ENCODE measurements around the gene ARF1. TPM values are rescaled to one million over a fixed set of nuclear protein-coding genes. Genes with fewer than 3 reads are reported as not detected.

The ARF1 gene
- total and polyA plus RNA-seq, 2 experiments from 2014 or later: 250 to 609 TPM

- Histone ChIP-seq H3K36me3 (replicated peaks; ENCODE audit: insufficient read depth, low read depth) (no peaks in the 10 kb centered on the region), H3K9me2 (replicated peaks; ENCODE audit: insufficient read depth) (no peaks in the 10 kb centered on the region), H3K27ac (no peak overlapping the region), H3K9me3 (ENCODE audit: low read depth) (no peaks in the 10 kb centered on the region), H3K79me2 (no peaks in the 10 kb centered on the region), H2AFZ (no peak overlapping the region), H4K20me1 (ENCODE audit: insufficient read depth, poor library complexity, severe bottlenecking) (no peaks in the 10 kb centered on the region), H3K27me3 (peaks cover 5% of the 10 kb centered on the region), H3K4me3 (no peak overlapping the region), H3K4me1 (ENCODE audit: insufficient read depth) (no peaks in the 10 kb centered on the region), H3K4me2 (no peak overlapping the region)
- no peak for TF ChIP-seq EZH2phosphoT487 (IDR thresholded peaks at IDR 0.05; ENCODE audit: low read depth, severe bottlenecking, unreplicated experiment)
- WGBS (ENCODE audit: low lambda C conversion rate, missing lambda C conversion rate): 70% methylated on average over 9 of the region's 9 CpGs
- no peak for DNase-seq (ENCODE audit: low spot score)
Observed at GRCh38 chr1:228045871-228046270, 36.6 kb upstream of the ARF1 start.

GRCh38 chr1:228046421-228047182 lies 35.9 kb upstream of the ARF1 start:
- no peaks in the 10 kb centered on the region for H3K9me3 ChIP-seq (ENCODE audit: low read depth)
- no peaks in the 10 kb centered on the region for H3K36me3 ChIP-seq (replicated peaks; ENCODE audit: insufficient read depth, low read depth)
- no peaks in the 10 kb centered on the region for H3K79me2 ChIP-seq
- H3K4me3 ChIP-seq: no peak overlapping the region
- H2AFZ ChIP-seq: no peak overlapping the region
- no peaks in the 10 kb centered on the region for H3K4me1 ChIP-seq (ENCODE audit: insufficient read depth)
- DNase-seq (ENCODE audit: low spot score): no peak
- 91% methylated on average over 8 of the region's 8 CpGs for WGBS (ENCODE audit: low lambda C conversion rate, missing lambda C conversion rate)
- H3K9me2 ChIP-seq (replicated peaks; ENCODE audit: insufficient read depth): no peaks in the 10 kb centered on the region
- H3K27ac ChIP-seq: no peak overlapping the region
- H3K27me3 ChIP-seq: peaks cover 3% of the 10 kb centered on the region
- no peaks in the 10 kb centered on the region for H4K20me1 ChIP-seq (ENCODE audit: insufficient read depth, poor library complexity, severe bottlenecking)
- no peak overlapping the region for H3K4me2 ChIP-seq
- no peak for TF ChIP-seq EZH2 (IDR thresholded peaks at IDR 0.05; ENCODE audit: borderline replicate concordance)
- no peak for TF ChIP-seq EZH2phosphoT487 (IDR thresholded peaks at IDR 0.05; ENCODE audit: low read depth, severe bottlenecking, unreplicated experiment)
- TF ChIP-seq CTCF (IDR thresholded peaks at IDR 0.05; ENCODE audit: poor library complexity): no peak

GRCh38 chr1:228047183-228047466 lies 35.4 kb upstream of the ARF1 start:
- 93% methylated on average over 7 of the region's 7 CpGs for WGBS (ENCODE audit: low lambda C conversion rate, missing lambda C conversion rate)
- TF ChIP-seq EZH2 (IDR thresholded peaks at IDR 0.05; ENCODE audit: borderline replicate concordance): no peak
- no peak for TF ChIP-seq EZH2phosphoT487 (IDR thresholded peaks at IDR 0.05; ENCODE audit: low read depth, severe bottlenecking, unreplicated experiment)
- TF ChIP-seq CTCF (IDR thresholded peaks at IDR 0.05; ENCODE audit: poor library complexity): no peak

GRCh38 chr1:228048120-228048519 lies 34.4 kb upstream of the ARF1 start:
- no peaks in the 10 kb centered on the region for H3K79me2 ChIP-seq
- no peak for DNase-seq (ENCODE audit: low spot score)
- H3K27ac ChIP-seq: no peak overlapping the region
- WGBS (ENCODE audit: low lambda C conversion rate, missing lambda C conversion rate): 79% methylated on average over 5 of the region's 5 CpGs
- no peaks in the 10 kb centered on the region for H3K36me3 ChIP-seq (replicated peaks; ENCODE audit: insufficient read depth, low read depth)
- H3K4me2 ChIP-seq: no peak overlapping the region
- H3K9me2 ChIP-seq (replicated peaks; ENCODE audit: insufficient read depth): no peaks in the 10 kb centered on the region
- H4K20me1 ChIP-seq (ENCODE audit: insufficient read depth, poor library complexity, severe bottlenecking): no peaks in the 10 kb centered on the region
- H3K4me1 ChIP-seq (ENCODE audit: insufficient read depth): no peaks in the 10 kb centered on the region
- H3K4me3 ChIP-seq: no peak overlapping the region
- H3K27me3 ChIP-seq: peaks cover 5% of the 10 kb centered on the region
- no peak overlapping the region for H2AFZ ChIP-seq
- no peak for TF ChIP-seq EZH2 (IDR thresholded peaks at IDR 0.05; ENCODE audit: borderline replicate concordance)
- TF ChIP-seq EZH2phosphoT487 (IDR thresholded peaks at IDR 0.05; ENCODE audit: low read depth, severe bottlenecking, unreplicated experiment): no peak
- TF ChIP-seq CTCF (IDR thresholded peaks at IDR 0.05; ENCODE audit: poor library complexity): no peak
- no peaks in the 10 kb centered on the region for H3K9me3 ChIP-seq (ENCODE audit: low read depth)

More at GRCh38 chr1:228047183-228047466, 35.4 kb upstream of the ARF1 start:
- Histone ChIP-seq H3K4me2 (no peak overlapping the region), H2AFZ (no peak overlapping the region), H3K9me3 (ENCODE audit: low read depth) (no peaks in the 10 kb centered on the region), H3K27ac (no peak overlapping the region), H3K4me1 (ENCODE audit: insufficient read depth) (no peaks in the 10 kb centered on the region), H3K36me3 (replicated peaks; ENCODE audit: insufficient read depth, low read depth) (no peaks in the 10 kb centered on the region), H4K20me1 (ENCODE audit: insufficient read depth, poor library complexity, severe bottlenecking) (no peaks in the 10 kb centered on the region), H3K4me3 (no peak overlapping the region), H3K27me3 (no peaks in the 10 kb centered on the region), H3K79me2 (no peaks in the 10 kb centered on the region), H3K9me2 (replicated peaks; ENCODE audit: insufficient read depth) (no peaks in the 10 kb centered on the region)
- no peak for DNase-seq (ENCODE audit: low spot score)
